Activated CD4-positive, alpha-beta T cell treated with anti-CD3 and anti-CD28 coated beads for 36 hours (primary cell): ENCODE measurements around the gene TXN. TPM values are rescaled to one million over a fixed set of nuclear protein-coding genes. Genes with fewer than 3 reads are reported as not detected.
A peak's percentile ranks its signal among the peaks of the same experiment; 100 is the strongest.

Experiments used
- ATAC-seq: fragments of 200-7000 bp; cut with Tn5 transposase; one replicate; pipeline ENCODE4 v1.10.0; 2021; ENCODE audit warnings: mild to moderate bottlenecking, moderate library complexity
- CTCF ChIA-PET: fragments of 350-600 bp; sonication (Branson Sonifier 250); formaldehyde crosslinking; loops from one replicate; lab custom pipeline; 2021; ENCODE audit warnings: antibody characterized with exemption; lab: Charles Lee
- POLR2A ChIA-PET: fragments of 350-600 bp; sonication (Branson Sonifier 250); formaldehyde crosslinking; loops from one replicate; lab custom pipeline; 2021; ENCODE audit warnings: antibody characterized with exemption, inconsistent platforms; lab: Charles Lee
- DNase-seq: peaks from one replicate; pipeline ENCODE4 v3.0.0-alpha.2; 2020
- H3K27ac Mint-ChIP-seq: one replicate; pipeline ENCODE4 v1.8.0; 2021; ENCODE audit warnings: mixed read lengths
- H3K27me3 Mint-ChIP-seq: one replicate; pipeline ENCODE4 v1.8.0; 2021; ENCODE audit warnings: mixed read lengths
- H3K36me3 Mint-ChIP-seq: one replicate; pipeline ENCODE4 v1.8.0; 2021; ENCODE audit warnings: low read depth, mixed read lengths
- H3K4me1 Mint-ChIP-seq: one replicate; pipeline ENCODE4 v1.8.0; 2021; ENCODE audit warnings: mixed read lengths
- H3K4me3 Mint-ChIP-seq: one replicate; pipeline ENCODE4 v1.8.0; 2021; ENCODE audit warnings: mild to moderate bottlenecking, moderate library complexity, mixed read lengths
- H3K9me3 Mint-ChIP-seq: one replicate; pipeline ENCODE4 v1.8.0; 2021; ENCODE audit warnings: low read depth, mixed read lengths
- intact Hi-C, 2 experiments: fragments of 100-400 bp; cut with DNase I in 1 of 2; cut with micrococcal nuclease in 1 of 2; formaldehyde crosslinking; loops; one replicate each; pipeline versions ENCODE4 v1.14.2 to v1.15.1; 2022 to 2024; cut with DNase I, micrococcal nuclease
- total RNA-seq, 2 experiments: library from RNA; stranded (reverse); gene quantifications; one replicate each; pipeline ENCODE4 v1.2.3, GENCODE V29; 2021

The TXN gene
- total RNA-seq, 2 experiments from 2014 or later = 449 to 553 TPM

GRCh38 chr9:110282018-110282738 is 25.9 kb upstream of the TXN start:
- CTCF ChIA-PET = interaction anchor here (1.2 kb wide), 1 partner anchor 63 kb away, joined by 4 read pairs; no protein-coding TSS in a partner anchor
- POLR2A ChIA-PET = no interaction called here
- intact Hi-C loops = no loop called here

GRCh38 chr9:110278080-110278707 is 21.9 kb upstream of the TXN start:
- Mint-ChIP-seq H3K36me3 (no peaks in the 10 kb centered on the region), H3K27me3 (peaks cover 6% of the 10 kb centered on the region), H3K9me3 (no peaks in the 10 kb centered on the region), H3K27ac (no peak overlapping the region), H3K4me3 (no peak overlapping the region), H3K4me1 (peaks cover 5% of the 10 kb centered on the region)
- ChIA-PET CTCF (interaction anchor here (0.6 to 1.0 kb wide), 2 partner anchors 19 to 371 kb away, joined by 3 read pairs; no protein-coding TSS in a partner anchor), POLR2A (no interaction called here)
- DNase-seq = no peak
- no peak for ATAC-seq
- intact Hi-C loops = no loop called here

More at GRCh38 chr9:110282018-110282738, 25.9 kb upstream of the TXN start:
- Mint-ChIP-seq H3K9me3 (no peaks in the 10 kb centered on the region), H3K27me3 (peaks cover 8% of the 10 kb centered on the region), H3K36me3 (no peaks in the 10 kb centered on the region), H3K27ac (no peak overlapping the region), H3K4me1 (peaks cover 8% of the 10 kb centered on the region), H3K4me3 (no peak overlapping the region)
- no peak for ATAC-seq
- DNase-seq = no peak

DNA sequence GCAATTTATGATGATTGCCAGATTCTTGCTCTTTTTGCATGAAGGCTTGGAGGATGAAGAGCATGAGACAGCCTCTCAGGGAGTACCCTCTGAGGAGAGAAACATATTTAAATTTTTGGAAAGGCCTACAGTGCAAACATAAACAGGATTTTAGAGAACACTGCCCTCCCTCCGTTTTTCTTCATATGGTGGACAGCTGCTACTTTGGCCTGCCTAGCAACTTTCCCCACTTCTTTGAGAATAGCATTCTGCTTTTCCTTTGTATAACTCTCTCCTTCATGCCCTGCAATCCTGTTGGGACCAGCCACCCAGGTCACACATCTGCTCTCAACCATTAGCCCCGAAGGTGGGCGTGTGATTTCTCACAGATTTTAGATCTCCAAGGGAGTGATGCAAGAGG is 20.5 kb upstream of the TXN start:
- Mint-ChIP-seq H3K36me3 (no peaks in the 10 kb centered on the region), H3K27ac (no peak overlapping the region), H3K4me1 (peaks cover 5% of the 10 kb centered on the region), H3K27me3 (peaks cover 6% of the 10 kb centered on the region), H3K4me3 (no peak overlapping the region), H3K9me3 (no peaks in the 10 kb centered on the region)
- DNase-seq (no peak), ATAC-seq (no peak)
- intact Hi-C loops = no loop called here
- CTCF ChIA-PET = interaction anchor here (1.0 kb wide), 1 partner anchor 16 kb away, joined by 3 read pairs; no protein-coding TSS in a partner anchor
- POLR2A ChIA-PET = no interaction called here

- intact Hi-C loops = no loop called here
Observed at GRCh38 chr9:110270211-110270995, 14.1 kb upstream of the TXN start.

GRCh38 chr9:110266795-110267194 is 10.5 kb upstream of the TXN start:
- ATAC-seq (no peak), DNase-seq (no peak)
- H3K27ac Mint-ChIP-seq = no peak overlapping the region
- intact Hi-C loops = no loop called here
- ChIA-PET CTCF (no interaction called here), POLR2A (no interaction called here)
- no peaks in the 10 kb centered on the region for H3K4me1 Mint-ChIP-seq
- H3K36me3 Mint-ChIP-seq = no peaks in the 10 kb centered on the region
- H3K4me3 Mint-ChIP-seq = no peak overlapping the region
- no peaks in the 10 kb centered on the region for H3K27me3 Mint-ChIP-seq
- H3K9me3 Mint-ChIP-seq = peaks cover 2% of the 10 kb centered on the region

More at GRCh38 chr9:110270211-110270995, 14.1 kb upstream of the TXN start:
- ChIA-PET POLR2A (no interaction called here), CTCF (interaction anchor here (0.5 to 1.0 kb wide), 2 partner anchors 12 to 699 kb away, joined by 3 to 4 read pairs; no protein-coding TSS in a partner anchor)
- H3K36me3 Mint-ChIP-seq = no peaks in the 10 kb centered on the region
- no peaks in the 10 kb centered on the region for H3K9me3 Mint-ChIP-seq
- H3K4me1 Mint-ChIP-seq = no peaks in the 10 kb centered on the region
- H3K27me3 Mint-ChIP-seq = peaks cover 3% of the 10 kb centered on the region
- H3K27ac Mint-ChIP-seq = no peak overlapping the region
- no peak overlapping the region for H3K4me3 Mint-ChIP-seq
- no peak for ATAC-seq
- DNase-seq = no peak

- DNase-seq (no peak), ATAC-seq (no peak)
- Mint-ChIP-seq H3K36me3 (no peaks in the 10 kb centered on the region), H3K4me3 (no peak overlapping the region), H3K4me1 (peaks cover 28% of the 10 kb centered on the region), H3K27ac (no peak overlapping the region), H3K27me3 (no peaks in the 10 kb centered on the region), H3K9me3 (peaks cover 2% of the 10 kb centered on the region)
- POLR2A ChIA-PET = no interaction called here
- intact Hi-C loops = no loop called here
- CTCF ChIA-PET = interaction anchor here (1.7 kb wide), 1 partner anchor 16 kb away, joined by 3 read pairs; no protein-coding TSS in a partner anchor
Observed at GRCh38 chr9:110261632-110262031, 5.3 kb upstream of the TXN start.

- CTCF ChIA-PET = interaction anchor here (1.7 kb wide), 1 partner anchor 16 kb away, joined by 3 read pairs; no protein-coding TSS in a partner anchor
- ATAC-seq = no peak
- Mint-ChIP-seq H3K27ac (no peak overlapping the region), H3K4me3 (no peak overlapping the region), H3K36me3 (peaks cover 2% of the 10 kb centered on the region), H3K27me3 (no peaks in the 10 kb centered on the region), H3K4me1 (peaks cover 28% of the 10 kb centered on the region), H3K9me3 (peaks cover 2% of the 10 kb centered on the region)
- POLR2A ChIA-PET = no interaction called here
- intact Hi-C loops = no loop called here
- DNase-seq = no peak
Observed at GRCh38 chr9:110260911-110261310, 4.6 kb upstream of the TXN start.

DNA sequence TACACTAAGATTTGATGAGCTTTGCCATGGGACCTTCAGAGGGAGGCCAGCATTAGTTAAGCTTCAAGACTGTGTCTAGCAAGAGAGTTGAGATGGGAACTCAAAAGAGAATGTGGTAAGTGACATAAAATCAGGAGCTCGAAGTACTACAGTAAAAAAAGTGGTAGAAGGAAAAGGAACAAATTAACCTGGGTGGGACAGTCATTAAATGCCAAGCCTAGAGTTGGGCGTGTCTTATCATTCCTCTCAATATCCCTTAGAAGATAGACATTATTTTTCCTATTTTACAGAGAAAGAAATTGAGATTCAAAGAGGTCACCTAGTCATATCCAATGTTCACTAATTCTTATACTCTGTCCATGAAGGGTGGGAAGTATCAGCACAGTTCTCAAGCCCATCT is 3.3 kb upstream of the TXN start:
- Mint-ChIP-seq H3K4me3 (no peak overlapping the region), H3K9me3 (peaks cover 2% of the 10 kb centered on the region), H3K36me3 (peaks cover 10% of the 10 kb centered on the region), H3K4me1 (peaks cover 36% of the 10 kb centered on the region), H3K27ac (peak overlapping the region; percentile 24), H3K27me3 (no peaks in the 10 kb centered on the region)
- no peak for ATAC-seq
- ChIA-PET CTCF (interaction anchor here (1.0 to 1.5 kb wide), 2 partner anchors 19 to 47 kb away, joined by 3 to 4 read pairs; no protein-coding TSS in a partner anchor), POLR2A (no interaction called here)
- intact Hi-C loops = loop anchor here (5.0 to 10.0 kb wide), 7 partner anchors 285 to 1665 kb away; partner anchors contain the start of genes CTNNAL1 (in 1 of the 2), DNAJC25 (in 1 of the 2) and TMEM245 (in 1 of the 2)
- no peak for DNase-seq

DNA sequence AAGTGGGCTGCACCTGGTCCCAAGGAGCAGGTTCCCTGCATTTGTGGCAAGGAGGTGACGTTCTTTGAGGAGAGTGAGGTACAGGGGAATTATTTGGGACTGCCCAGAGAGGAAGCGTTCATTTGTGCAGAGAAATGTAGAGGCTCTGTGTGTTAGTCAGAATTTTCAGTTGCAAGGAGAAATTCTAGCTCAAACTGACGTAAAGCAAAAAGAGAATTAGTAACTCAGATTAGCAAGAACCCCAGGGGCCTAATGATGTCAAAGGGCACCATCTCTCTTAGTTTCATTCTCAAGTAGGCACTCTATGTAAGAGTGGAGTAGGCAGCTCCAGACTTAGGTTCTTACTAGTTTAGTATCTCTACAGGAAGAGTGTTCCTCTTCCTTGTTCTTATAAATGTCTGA is 2.4 kb upstream of the TXN start:
- no peaks in the 10 kb centered on the region for H3K27me3 Mint-ChIP-seq
- peak overlapping the region; percentile 89 for H3K27ac Mint-ChIP-seq
- peaks cover 43% of the 10 kb centered on the region for H3K4me1 Mint-ChIP-seq
- ChIA-PET CTCF (interaction anchor here (0.6 to 1.8 kb wide), 5 partner anchors 10 to 441 kb away, joined by 3 to 7 read pairs (median 4); no protein-coding TSS in a partner anchor), POLR2A (interaction anchor here (0.9 to 1.5 kb wide), 2 partner anchors 75 to 368 kb away, joined by 3 to 5 read pairs; no protein-coding TSS in a partner anchor)
- peak; percentile 22 for DNase-seq
- intact Hi-C loops = loop anchor here (5.0 to 10.0 kb wide), 7 partner anchors 284 to 1666 kb away; partner anchors contain the start of genes CTNNAL1 (in 1 of the 2), DNAJC25 (in 1 of the 2) and TMEM245 (in 1 of the 2)
- H3K36me3 Mint-ChIP-seq = peaks cover 18% of the 10 kb centered on the region
- peak; percentile 24 for ATAC-seq
- peaks cover 2% of the 10 kb centered on the region for H3K9me3 Mint-ChIP-seq
- no peak overlapping the region for H3K4me3 Mint-ChIP-seq

GRCh38 chr9:110257956-110258355 is 1.6 kb upstream of the TXN start:
- Mint-ChIP-seq H3K27me3 (no peaks in the 10 kb centered on the region), H3K27ac (peak overlapping the region; percentile 89), H3K4me3 (peak overlapping the region; percentile 95), H3K36me3 (peaks cover 25% of the 10 kb centered on the region), H3K9me3 (no peaks in the 10 kb centered on the region), H3K4me1 (peaks cover 51% of the 10 kb centered on the region)
- intact Hi-C loops = loop anchor here (2.0 to 10.0 kb wide), 11 partner anchors 283 to 1667 kb away; partner anchors contain the start of genes CTNNAL1 (in 1 of the 2), DNAJC25 (in 1 of the 2) and TMEM245 (in 1 of the 2)
- ATAC-seq = no peak
- ChIA-PET POLR2A (interaction anchor here (0.6 to 1.5 kb wide), 4 partner anchors 15 to 368 kb away, joined by 3 to 6 read pairs (median 4); no protein-coding TSS in a partner anchor), CTCF (interaction anchor here (0.6 to 1.8 kb wide), 6 partner anchors 11 to 338 kb away, joined by 3 to 7 read pairs (median 4); no protein-coding TSS in a partner anchor)
- DNase-seq = no peak
